Left lung (tissue), 10 donors: ENCODE results near the gene FRMD4A. TPM values are rescaled to one million over a fixed set of nuclear protein-coding genes. Genes with fewer than 3 reads are reported as not detected.

ENCODE experiments used
- ATAC-seq: fragments of 200-7000 bp; cut with Tn5 transposase; one replicate; pipeline ENCODE4 v1.9.1; 2020; ENCODE audit warnings: moderate library complexity
- DNase-seq, 4 donors: peaks; one replicate each; pipeline ENCODE4 v3.0.0-alpha.2; 2013 to 2020
- H3K27ac ChIP-seq, 2 donors: fragments of 200-600 bp; sonication (generic) in 1 of 2; one replicate each; pipeline versions ENCODE4 v1.5.0 to v1.8.0; 2020 to 2021
- H3K27me3 ChIP-seq, 2 donors: fragments of 200-600 bp; sonication (generic) in 1 of 2; one replicate each; pipeline versions ENCODE4 v1.5.0 to v1.8.0; 2020 to 2021
- H3K36me3 ChIP-seq, 2 donors: fragments of 200-600 bp; sonication (generic) in 1 of 2; one replicate each; pipeline versions ENCODE4 v1.5.0 to v1.8.0; 2020 to 2021
- H3K4me1 ChIP-seq, 2 donors: fragments of 200-600 bp; one replicate each; pipeline ENCODE4 v1.8.0; 2021
- H3K4me3 ChIP-seq, 2 donors: fragments of 200-600 bp; sonication (generic) in 1 of 2; one replicate each; pipeline versions ENCODE4 v1.5.0 to v1.8.0; 2020 to 2021; ENCODE audit warnings: mild to moderate bottlenecking in 1 of 2
- H3K9me3 ChIP-seq, 2 donors: fragments of 200-600 bp; sonication (generic) in 1 of 2; one replicate each; pipeline versions ENCODE4 v1.5.0 to v1.8.0; 2020 to 2021
- CTCF ChIP-seq, 2 donors: fragments of 200-600 bp; sonication (generic) in 1 of 2; IDR thresholded peaks; one replicate each; pipeline versions ENCODE4 v1.5.0 to v1.8.0; 2021; ENCODE audit warnings: antibody characterized with exemption in 2 of 2
- intact Hi-C, 2 donors: fragments of 100-400 bp; cut with DNase I; formaldehyde crosslinking; loops; one replicate each; pipeline versions ENCODE4 v1.11.2 to v1.14.2; 2022
- polyA plus RNA-seq, 6 donors: library from polyadenylated mRNA; unstranded; fragments of 120-200 nt; gene quantifications; one replicate each; pipeline ENCODE4 v1.2.1, GENCODE V29; 2013; ENCODE audit not compliant: insufficient read length in 6 of 6
- total RNA-seq, 2 donors: library from RNA; stranded (reverse); fragmentation: NEBNext Ultra II Directional; extraction: Animal tissue kit (Norgen Biotek cat#: 25700); gene quantifications; one replicate each; pipeline ENCODE4 v1.2.1, GENCODE V29; 2021
- donor health status: DM: no; HTN: yes; CAD: no.
- donor health status: DM: no; HTN: no; CAD: no.

Gene FRMD4A
- total and polyA plus RNA-seq, 8 donors, result 33.9 to 62.8 (median 57.0) TPM

- DNase-seq (no peak), ATAC-seq (no peak)
- no peaks in the 10 kb centered on the region for H3K36me3 ChIP-seq
- H3K27me3 ChIP-seq, result no peaks in the 10 kb centered on the region
- TF ChIP-seq CTCF (IDR thresholded peaks at IDR 0.05), result no peak
- intact Hi-C loops, result loop anchor here in 1 of 2 donors (10.0 kb wide), 1 partner anchor 166 kb away; no protein-coding TSS in a partner anchor
- H3K4me3 ChIP-seq, result no peak overlapping the region
- H3K9me3 ChIP-seq, result no peaks in the 10 kb centered on the region
- no peaks in the 10 kb centered on the region for H3K4me1 ChIP-seq
- H3K27ac ChIP-seq, result no peak overlapping the region
Observed at GRCh38 chr10:13950543-13950939, 380.2 kb downstream of the FRMD4A start.

- no peak for TF ChIP-seq CTCF (IDR thresholded peaks at IDR 0.05)
- Histone ChIP-seq H3K4me1 (no peaks in the 10 kb centered on the region), H3K27me3 (no peaks in the 10 kb centered on the region), H3K4me3 (no peak overlapping the region), H3K36me3 (no peaks in the 10 kb centered on the region), H3K9me3 (no peaks in the 10 kb centered on the region), H3K27ac (no peak overlapping the region)
- DNase-seq (no peak), ATAC-seq (no peak)
- intact Hi-C loops, result loop anchor here in 1 of 2 donors (10.0 kb wide), 1 partner anchor 165 kb away; no protein-coding TSS in a partner anchor
Observed at GRCh38 chr10:13949844-13950542, 380.7 kb downstream of the FRMD4A start.

GRCh38 chr10:13946209-13946460, 384.6 kb downstream of the FRMD4A start:
- Histone ChIP-seq H3K9me3 (no peaks in the 10 kb centered on the region), H3K27ac (no peak overlapping the region), H3K27me3 (no peaks in the 10 kb centered on the region), H3K4me1 (no peaks in the 10 kb centered on the region), H3K4me3 (no peak overlapping the region), H3K36me3 (no peaks in the 10 kb centered on the region)
- intact Hi-C loops, result no loop called here
- no peak for TF ChIP-seq CTCF (IDR thresholded peaks at IDR 0.05)
- DNase-seq, result no peak
- no peak for ATAC-seq

GRCh38 chr10:13945390-13946208, 385.1 kb downstream of the FRMD4A start:
- Histone ChIP-seq H3K4me3 (no peak overlapping the region), H3K27ac (peak overlapping the region; percentile 5 to 14), H3K27me3 (no peaks in the 10 kb centered on the region), H3K9me3 (no peaks in the 10 kb centered on the region), H3K36me3 (no peaks in the 10 kb centered on the region), H3K4me1 (no peaks in the 10 kb centered on the region)
- DNase-seq (peak in 2 of 4 donors; percentile 62 to 74), ATAC-seq (peak; percentile 69)
- intact Hi-C loops, result no loop called here
- TF ChIP-seq CTCF (IDR thresholded peaks at IDR 0.05), result no peak

GRCh38 chr10:13944823-13945222, 385.9 kb downstream of the FRMD4A start:
- no peak for TF ChIP-seq CTCF (IDR thresholded peaks at IDR 0.05)
- Histone ChIP-seq H3K4me1 (no peaks in the 10 kb centered on the region), H3K27ac (no peak overlapping the region), H3K36me3 (no peaks in the 10 kb centered on the region), H3K4me3 (no peak overlapping the region), H3K9me3 (no peaks in the 10 kb centered on the region), H3K27me3 (no peaks in the 10 kb centered on the region)
- ATAC-seq (no peak), DNase-seq (no peak)
- intact Hi-C loops, result no loop called here
